Endothelial cell of umbilical vein (primary cell): ENCODE results near the gene CD79B. TPM values are rescaled to one million over a fixed set of nuclear protein-coding genes. Genes with fewer than 3 reads are reported as not detected.

Experiments
- BruUV-seq: library from RNA; stranded (reverse); fragments of 400-500 nt; replicated peaks from 2 replicates; lab custom pipeline; 2021; lab: Mats Ljungman, UMichigan
- CTCF ChIA-PET: fragments of 300-600, 350-600 bp; sonication (Branson Sonifier 250); formaldehyde crosslinking; loops from one replicate; lab custom pipeline; 2021; ENCODE audit warnings: antibody characterized with exemption, inconsistent platforms; lab: Charles Lee
- POLR2A ChIA-PET: fragments of 300-600, 350-600 bp; sonication (Branson Sonifier 250); formaldehyde crosslinking; loops from one replicate; lab custom pipeline; 2021; ENCODE audit warnings: antibody characterized with exemption, inconsistent platforms; lab: Charles Lee
- DNase-seq: peaks from one replicate; pipeline ENCODE4 v3.0.0-alpha.2; 2011; ENCODE audit warnings: low read depth, low spot score
- FAIRE-seq: peaks from 2 replicates; lab custom pipeline; 2011; peaks lifted over from hg19 to GRCh38; lab: Jason Lieb, UNC
- H2AFZ ChIP-seq: 2 replicates; pipeline ENCODE4 v1.6.0; 2012; ENCODE audit warnings: low read depth, low read length, control low read depth, inconsistent platforms
- H3K27ac ChIP-seq: 2 replicates; pipeline ENCODE4 v1.5.1; 2011; ENCODE audit warnings: low read depth, mild to moderate bottlenecking, control low read depth, low read length, moderate library complexity; ENCODE audit not compliant: insufficient read depth
- H3K27me3 ChIP-seq, 2 experiments: 2 replicates each; pipeline versions ENCODE4 v1.6.0 to v1.6.1; 2011; ENCODE audit warnings: low read length in 2 of 2, mixed read lengths in 1 of 2; ENCODE audit not compliant: control insufficient read depth in 2 of 2, insufficient read depth in 2 of 2
- H3K36me3 ChIP-seq, 2 experiments: 2 replicates in 1 of 2; 3 replicates in 1 of 2; pipeline ENCODE4 v1.5.1; 2011; ENCODE audit warnings: low read length in 2 of 2, mild to moderate bottlenecking in 1 of 2, moderate library complexity in 1 of 2; ENCODE audit not compliant: control insufficient read depth in 2 of 2, insufficient read depth in 2 of 2; ENCODE audit errors: extremely low read depth in 1 of 2
- H3K4me1 ChIP-seq: 3 replicates; pipeline ENCODE4 v1.5.1; 2011; ENCODE audit warnings: mild to moderate bottlenecking, low read length; ENCODE audit not compliant: control insufficient read depth, insufficient read depth; ENCODE audit errors: extremely low read depth
- H3K4me2 ChIP-seq: 2 replicates; pipeline ENCODE4 v1.6.1; 2011; ENCODE audit warnings: low read length, control low read depth, mixed read lengths; ENCODE audit not compliant: insufficient read depth
- H3K4me3 ChIP-seq, 3 experiments: fragments of 200-600 bp in 1 of 3; sonication (generic), shearing (Covaris generic) in 1 of 3; replicated peaks in 1 of 3; 2 replicates each; pipeline ENCODE4 v1.5.1; 2011 to 2016; ENCODE audit warnings: control low read depth in 3 of 3, low read length in 3 of 3, mild to moderate bottlenecking in 2 of 3, inconsistent platforms in 1 of 3, low read depth in 1 of 3, moderate library complexity in 1 of 3; ENCODE audit not compliant: insufficient read depth in 1 of 3
- H3K79me2 ChIP-seq: 2 replicates; pipeline ENCODE4 v1.6.0; 2012; ENCODE audit warnings: low read length, inconsistent platforms; ENCODE audit not compliant: control insufficient read depth, insufficient read depth
- H3K9ac ChIP-seq: replicated peaks from 2 replicates; pipeline ENCODE3; 2011; ENCODE audit warnings: low read length, control low read depth; ENCODE audit not compliant: insufficient read depth; ENCODE audit errors: extremely low read depth
- H3K9me1 ChIP-seq: replicated peaks from 3 replicates; pipeline ENCODE4 v1.6.0; 2011; ENCODE audit warnings: mild to moderate bottlenecking, low read length; ENCODE audit not compliant: control insufficient read depth, insufficient read depth; ENCODE audit errors: extremely low read depth
- H3K9me3 ChIP-seq: replicated peaks from 2 replicates; pipeline ENCODE4 v1.5.1; 2012; ENCODE audit warnings: low read length, inconsistent platforms; ENCODE audit not compliant: control insufficient read depth, insufficient read depth
- H4K20me1 ChIP-seq: replicated peaks from 2 replicates; pipeline ENCODE3; 2011; ENCODE audit warnings: mild to moderate bottlenecking, low read length; ENCODE audit not compliant: control insufficient read depth, insufficient read depth; ENCODE audit errors: extremely low read depth
- EZH2 ChIP-seq: IDR thresholded peaks from 2 replicates; pipeline ENCODE4 v1.6.1; 2012; ENCODE audit warnings: borderline replicate concordance, low read depth, mild to moderate bottlenecking, moderate library complexity, low read length, inconsistent platforms; ENCODE audit not compliant: severe bottlenecking
- FOS ChIP-seq: IDR thresholded peaks from 2 replicates; pipeline ENCODE4 v1.6.1; 2011; ENCODE audit warnings: mild to moderate bottlenecking, low read length, moderate library complexity, borderline replicate concordance; ENCODE audit not compliant: insufficient read depth
- GATA2 ChIP-seq: IDR thresholded peaks from 2 replicates; pipeline ENCODE4 v1.7.0; 2011; ENCODE audit warnings: low read depth, mild to moderate bottlenecking, moderate library complexity, mixed read lengths, low read length; ENCODE audit not compliant: insufficient read length, insufficient read depth
- JUN ChIP-seq: IDR thresholded peaks from 2 replicates; pipeline ENCODE4 v1.6.1; 2011; ENCODE audit warnings: borderline replicate concordance, low read depth; ENCODE audit not compliant: insufficient read length, insufficient read depth
- MYC ChIP-seq: IDR thresholded peaks from one replicate; pipeline ENCODE4 v1.6.1; 2011; ENCODE audit warnings: mild to moderate bottlenecking, low read depth, low read length
- POLR2A ChIP-seq: IDR thresholded peaks from 2 replicates; pipeline ENCODE4 v1.6.1; 2012; ENCODE audit warnings: low read depth, mild to moderate bottlenecking, control low read depth, low read length
- POLR2AphosphoS5 ChIP-seq: IDR thresholded peaks from 2 replicates; pipeline ENCODE4 v1.6.1; 2012; ENCODE audit warnings: low read depth, mild to moderate bottlenecking, control low read depth, low read length, moderate library complexity; ENCODE audit not compliant: insufficient read depth
- dilution Hi-C: fragments of 300-500 bp; cut with MboI; formaldehyde crosslinking; loops from one replicate; pipeline ENCODE4 v1.15.0; 2019; ENCODE audit warnings: low sequenced_read_pairs; ENCODE audit not compliant: extremely low pct_ligation_motif_present
- intact Hi-C: fragments of 100-400 bp; cut with micrococcal nuclease; formaldehyde crosslinking; loops from one replicate; pipeline ENCODE4 v1.10.0; 2022
- polyA plus RNA-seq, 4 experiments: library from polyadenylated mRNA; depleted of rRNA in 3 of 4; stranded (reverse) in 3 of 4; unstranded in 1 of 4; fragments of >200 nt; gene quantifications; 2 replicates each; pipeline versions ENCODE4 v1.2.1 to v1.2.3, GENCODE V29; 2011 to 2012; ENCODE audit warnings: missing spikeins in 1 of 4
- total RNA-seq: library from RNA; stranded (reverse); gene quantifications from 2 replicates; pipeline ENCODE4 v1.2.3, GENCODE V29; 2021
- TF ChIP-seq, protein P1 (sequence below): IDR thresholded peaks from 2 replicates; pipeline ENCODE4 v1.6.1; 2011; ENCODE audit not compliant: insufficient read depth, insufficient read length
- TF ChIP-seq, protein P2 (sequence below), 2 donors: IDR thresholded peaks; 1 replicate in 1 of 2; 2 replicates in 1 of 2; pipeline ENCODE4 v1.5.1; 2011; ENCODE audit warnings: low read length in 2 of 2, mild to moderate bottlenecking in 2 of 2, moderate library complexity in 2 of 2, control low read depth in 1 of 2, inconsistent platforms in 1 of 2, low read depth in 1 of 2; ENCODE audit not compliant: insufficient read depth in 1 of 2; ENCODE audit errors: extremely low read depth in 1 of 2

CD79B gene
- total and polyA plus RNA-seq, 2 donors (not counting 3 experiments of a cell fraction or from before 2014, with no cell fraction given), result 2.1 to 3.9 TPM

DNA sequence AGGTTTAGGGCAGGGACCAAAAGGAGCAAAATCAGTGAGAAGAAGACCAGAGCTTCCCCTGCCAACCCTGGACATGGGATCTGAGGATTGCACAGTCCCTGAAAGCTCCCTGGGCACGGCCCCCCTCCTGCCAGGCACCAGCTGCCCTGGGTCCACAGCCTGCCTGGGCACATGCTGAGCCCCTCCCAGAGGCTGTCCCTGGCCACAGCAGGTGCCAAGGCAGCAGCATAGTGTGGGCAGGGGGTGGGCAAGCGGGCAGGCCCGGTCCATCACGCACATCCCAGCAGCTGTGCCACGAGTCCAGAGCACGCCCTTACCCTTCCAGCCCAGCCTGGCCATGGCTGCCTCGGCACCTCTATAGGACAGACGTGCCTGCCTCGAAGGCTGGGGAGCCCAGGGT, 27.9 kb upstream of the CD79B start:
- Histone ChIP-seq H3K9me1 (no peaks in the 10 kb centered on the region), H3K4me1 (no peaks in the 10 kb centered on the region), H3K9ac (no peak overlapping the region), H3K27me3 (no peaks in the 10 kb centered on the region), H3K4me3 (no peak overlapping the region), H3K79me2 (no peaks in the 10 kb centered on the region), H3K27ac (no peak overlapping the region), H4K20me1 (no peaks in the 10 kb centered on the region), H3K36me3 (no peaks in the 10 kb centered on the region), H3K9me3 (no peaks in the 10 kb centered on the region), H2AFZ (no peak overlapping the region), H3K4me2 (no peak overlapping the region)
- FAIRE-seq, result no peak
- dilution Hi-C loops, result no loop called here
- intact Hi-C loops, result no loop called here
- no TSS peak for BruUV-seq
- POLR2A ChIA-PET, result no interaction called here
- TF ChIP-seq, protein P1, sequence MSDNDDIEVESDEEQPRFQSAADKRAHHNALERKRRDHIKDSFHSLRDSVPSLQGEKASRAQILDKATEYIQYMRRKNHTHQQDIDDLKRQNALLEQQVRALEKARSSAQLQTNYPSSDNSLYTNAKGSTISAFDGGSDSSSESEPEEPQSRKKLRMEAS, result no peak
- TF ChIP-seq GATA2, result no peak
- TF ChIP-seq, protein P2, sequence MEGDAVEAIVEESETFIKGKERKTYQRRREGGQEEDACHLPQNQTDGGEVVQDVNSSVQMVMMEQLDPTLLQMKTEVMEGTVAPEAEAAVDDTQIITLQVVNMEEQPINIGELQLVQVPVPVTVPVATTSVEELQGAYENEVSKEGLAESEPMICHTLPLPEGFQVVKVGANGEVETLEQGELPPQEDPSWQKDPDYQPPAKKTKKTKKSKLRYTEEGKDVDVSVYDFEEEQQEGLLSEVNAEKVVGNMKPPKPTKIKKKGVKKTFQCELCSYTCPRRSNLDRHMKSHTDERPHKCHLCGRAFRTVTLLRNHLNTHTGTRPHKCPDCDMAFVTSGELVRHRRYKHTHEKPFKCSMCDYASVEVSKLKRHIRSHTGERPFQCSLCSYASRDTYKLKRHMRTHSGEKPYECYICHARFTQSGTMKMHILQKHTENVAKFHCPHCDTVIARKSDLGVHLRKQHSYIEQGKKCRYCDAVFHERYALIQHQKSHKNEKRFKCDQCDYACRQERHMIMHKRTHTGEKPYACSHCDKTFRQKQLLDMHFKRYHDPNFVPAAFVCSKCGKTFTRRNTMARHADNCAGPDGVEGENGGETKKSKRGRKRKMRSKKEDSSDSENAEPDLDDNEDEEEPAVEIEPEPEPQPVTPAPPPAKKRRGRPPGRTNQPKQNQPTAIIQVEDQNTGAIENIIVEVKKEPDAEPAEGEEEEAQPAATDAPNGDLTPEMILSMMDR (IDR thresholded peaks at IDR 0.05; ENCODE audit: extremely low read depth in 1 of 2, insufficient read depth in 1 of 2, low read depth in 1 of 2, low read length in 2 of 2), result no peak
- no peak for TF ChIP-seq EZH2
- no peak for TF ChIP-seq JUN
- TF ChIP-seq FOS, result no peak
- no peak for TF ChIP-seq POLR2AphosphoS5
- no peak for TF ChIP-seq POLR2A
- TF ChIP-seq MYC, result no peak
- DNase-seq, result no peak
- CTCF ChIA-PET, result interaction anchor here (2.4 to 7.0 kb wide), 2 partner anchors 9 to 14 kb away, joined by 8 to 50 read pairs; no protein-coding TSS in a partner anchor
